Measurements from ENCODE around the gene TMEM101.
"Not testable (repeated sequence)": the region's sequence is repeated elsewhere in the genome, so short reads cannot be mapped to it uniquely, and the experiment has no call there.

The TMEM101 gene

GRCh38 chr17:44053125-44053872 lies 38.5 kb upstream of the TMEM101 start:
- DNase-seq (ENCODE audit: low read depth, low spot score) = no peak
- in situ Hi-C loops (cut with HindIII; ENCODE audit: low sequenced_read_pairs) = no loop called here
- no peak for TF ChIP-seq CTCF (IDR thresholded peaks at IDR 0.05; ENCODE audit: low read depth, low read length)
- no peak overlapping the region for H3K4me3 ChIP-seq (ENCODE audit: low read depth, low read length)

GRCh38 chr17:44049294-44050060 lies 34.7 kb upstream of the TMEM101 start:
- no peak for TF ChIP-seq CTCF (IDR thresholded peaks at IDR 0.05; ENCODE audit: low read depth, low read length)
- in situ Hi-C loops (cut with HindIII; ENCODE audit: low sequenced_read_pairs) = no loop called here
- DNase-seq (ENCODE audit: low read depth, low spot score) = no peak
- H3K4me3 ChIP-seq (ENCODE audit: low read depth, low read length) = no peak overlapping the region

GRCh38 chr17:44046893-44047292 lies 32.1 kb upstream of the TMEM101 start:
- DNase-seq (ENCODE audit: low read depth, low spot score); H3K4me3 ChIP-seq (ENCODE audit: low read depth, low read length); in situ Hi-C loops (cut with HindIII; ENCODE audit: low sequenced_read_pairs): not testable (repeated sequence)

- no peak for TF ChIP-seq CTCF (IDR thresholded peaks at IDR 0.05; ENCODE audit: low read depth, low read length)
- in situ Hi-C loops (cut with HindIII; ENCODE audit: low sequenced_read_pairs) = no loop called here
- no peak overlapping the region for H3K4me3 ChIP-seq (ENCODE audit: low read depth, low read length)
- no peak for DNase-seq (ENCODE audit: low read depth, low spot score)
Measured at GRCh38 chr17:44045486-44045885, 30.7 kb upstream of the TMEM101 start.

- in situ Hi-C loops (cut with HindIII; ENCODE audit: low sequenced_read_pairs) = no loop called here
- H3K4me3 ChIP-seq (ENCODE audit: low read depth, low read length) = no peak overlapping the region
- DNase-seq (ENCODE audit: low read depth, low spot score) = no peak
- no peak for TF ChIP-seq CTCF (IDR thresholded peaks at IDR 0.05; ENCODE audit: low read depth, low read length)
Measured at GRCh38 chr17:44044071-44044470, 29.3 kb upstream of the TMEM101 start.

- DNase-seq (ENCODE audit: low read depth, low spot score) = no peak
- in situ Hi-C loops (cut with HindIII; ENCODE audit: low sequenced_read_pairs) = no loop called here
- no peak overlapping the region for H3K4me3 ChIP-seq (ENCODE audit: low read depth, low read length)
Measured at GRCh38 chr17:44043272-44043696, 28.5 kb upstream of the TMEM101 start.

More at GRCh38 chr17:44043272-44043696, 28.5 kb upstream of the TMEM101 start:
- TF ChIP-seq CTCF (IDR thresholded peaks at IDR 0.05; ENCODE audit: low read depth, low read length) = no peak
